ENCODE results near the gene KRTDAP.
"Not testable (repeated sequence)": the region's sequence is repeated elsewhere in the genome, so short reads cannot be mapped to it uniquely, and the experiment has no call there.

Gene KRTDAP

DNA sequence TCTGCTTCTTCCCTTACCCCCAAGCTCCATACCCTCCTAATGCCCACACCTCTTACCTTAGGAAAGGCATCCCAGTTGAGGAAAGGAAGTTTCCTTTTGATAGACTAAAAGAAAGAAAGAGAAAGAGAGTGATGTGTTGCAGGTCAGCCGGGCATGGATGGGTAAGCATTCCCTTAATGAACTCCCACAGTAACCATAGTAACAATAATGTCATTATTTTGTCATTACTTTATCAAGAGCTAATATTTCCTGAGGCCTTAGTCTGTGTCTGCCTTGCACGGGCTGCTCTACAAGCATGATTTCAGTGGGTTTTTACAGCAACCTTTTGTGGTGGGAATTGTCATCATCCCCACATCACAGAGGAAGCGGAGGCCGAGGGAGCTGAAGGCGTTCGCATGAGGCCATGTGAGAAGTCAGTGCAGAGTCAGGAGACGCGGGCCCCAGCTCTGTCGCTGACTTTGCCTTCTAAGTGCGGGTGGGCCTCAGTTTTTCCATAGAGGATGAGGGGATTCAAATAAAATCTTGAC, 2.5 kb downstream of the KRTDAP start:
- no peak for DNase-seq (ENCODE audit: low read depth)
- TF ChIP-seq, protein P1, sequence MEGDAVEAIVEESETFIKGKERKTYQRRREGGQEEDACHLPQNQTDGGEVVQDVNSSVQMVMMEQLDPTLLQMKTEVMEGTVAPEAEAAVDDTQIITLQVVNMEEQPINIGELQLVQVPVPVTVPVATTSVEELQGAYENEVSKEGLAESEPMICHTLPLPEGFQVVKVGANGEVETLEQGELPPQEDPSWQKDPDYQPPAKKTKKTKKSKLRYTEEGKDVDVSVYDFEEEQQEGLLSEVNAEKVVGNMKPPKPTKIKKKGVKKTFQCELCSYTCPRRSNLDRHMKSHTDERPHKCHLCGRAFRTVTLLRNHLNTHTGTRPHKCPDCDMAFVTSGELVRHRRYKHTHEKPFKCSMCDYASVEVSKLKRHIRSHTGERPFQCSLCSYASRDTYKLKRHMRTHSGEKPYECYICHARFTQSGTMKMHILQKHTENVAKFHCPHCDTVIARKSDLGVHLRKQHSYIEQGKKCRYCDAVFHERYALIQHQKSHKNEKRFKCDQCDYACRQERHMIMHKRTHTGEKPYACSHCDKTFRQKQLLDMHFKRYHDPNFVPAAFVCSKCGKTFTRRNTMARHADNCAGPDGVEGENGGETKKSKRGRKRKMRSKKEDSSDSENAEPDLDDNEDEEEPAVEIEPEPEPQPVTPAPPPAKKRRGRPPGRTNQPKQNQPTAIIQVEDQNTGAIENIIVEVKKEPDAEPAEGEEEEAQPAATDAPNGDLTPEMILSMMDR (IDR thresholded peaks at IDR 0.05; ENCODE audit: low read length, missing control alignments): no peak
- no peak overlapping the region for H3K4me3 ChIP-seq (replicated peaks; ENCODE audit: low read depth, low read length)

DNA sequence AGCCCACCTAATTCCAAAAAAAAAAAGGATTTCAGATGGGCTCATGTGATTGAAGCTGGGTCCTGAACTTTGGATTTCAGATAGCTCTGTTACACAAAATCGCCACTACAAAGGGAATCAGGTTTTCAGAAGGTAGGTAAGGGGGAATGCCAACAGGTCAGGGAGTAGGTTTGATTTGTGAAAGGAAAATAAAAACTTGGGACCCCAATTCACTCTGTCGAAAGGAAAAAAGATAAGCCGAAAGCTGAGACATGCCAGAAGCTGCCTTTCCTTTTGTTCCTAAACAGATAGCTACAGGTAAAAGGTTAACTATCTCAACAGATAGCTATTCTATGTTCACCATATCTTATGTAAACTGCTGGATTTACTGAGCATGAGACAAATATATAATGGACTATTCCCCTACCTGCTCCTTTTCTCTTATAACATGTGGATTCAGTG, 4.0 kb downstream of the KRTDAP start:
- no peak overlapping the region for H3K4me3 ChIP-seq (replicated peaks; ENCODE audit: low read depth, low read length)
- TF ChIP-seq, protein P1 (IDR thresholded peaks at IDR 0.05; ENCODE audit: low read length, missing control alignments): no peak
- no peak for DNase-seq (ENCODE audit: low read depth)

DNA sequence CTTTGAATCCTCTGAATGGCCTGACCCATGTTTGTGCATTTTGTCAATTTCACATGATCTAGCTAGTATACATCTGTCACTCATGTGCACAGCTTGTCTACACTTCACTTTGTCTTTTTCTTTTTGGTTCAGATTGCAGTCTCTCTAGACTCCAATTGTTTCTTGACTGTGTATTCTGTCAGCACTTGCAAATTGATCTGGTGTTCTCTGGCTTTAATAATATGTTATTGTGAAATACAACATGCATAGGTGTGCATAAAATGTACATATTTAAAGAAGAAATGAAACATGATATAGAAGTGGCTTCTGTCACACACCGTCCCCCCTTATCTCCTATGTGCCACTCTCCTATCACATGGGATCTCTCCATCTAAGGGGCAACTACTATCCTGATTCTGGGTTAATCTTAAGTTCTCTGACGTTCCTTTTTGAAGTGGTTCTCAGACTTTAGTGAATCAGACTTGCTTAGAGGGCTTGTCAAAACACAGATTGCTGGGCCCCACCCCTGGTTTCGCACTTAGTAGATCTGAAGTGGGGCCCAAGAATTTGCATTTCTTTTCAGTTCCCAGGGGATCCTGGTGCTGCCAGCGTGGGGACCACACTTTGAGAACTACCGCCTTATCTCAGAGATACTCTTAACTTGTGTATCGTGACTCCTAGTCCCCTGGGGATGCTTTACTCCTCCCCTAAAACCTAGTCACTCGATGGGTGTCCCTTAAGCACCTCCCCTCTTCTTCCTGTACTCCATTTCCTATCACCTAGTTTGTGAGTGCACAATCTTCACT, 5.8 kb downstream of the KRTDAP start:
- no peak for DNase-seq (ENCODE audit: low read depth)
- H3K4me3 ChIP-seq (replicated peaks; ENCODE audit: low read depth, low read length): no peak overlapping the region
- TF ChIP-seq, protein P1 (IDR thresholded peaks at IDR 0.05; ENCODE audit: low read length, missing control alignments): no peak

DNA sequence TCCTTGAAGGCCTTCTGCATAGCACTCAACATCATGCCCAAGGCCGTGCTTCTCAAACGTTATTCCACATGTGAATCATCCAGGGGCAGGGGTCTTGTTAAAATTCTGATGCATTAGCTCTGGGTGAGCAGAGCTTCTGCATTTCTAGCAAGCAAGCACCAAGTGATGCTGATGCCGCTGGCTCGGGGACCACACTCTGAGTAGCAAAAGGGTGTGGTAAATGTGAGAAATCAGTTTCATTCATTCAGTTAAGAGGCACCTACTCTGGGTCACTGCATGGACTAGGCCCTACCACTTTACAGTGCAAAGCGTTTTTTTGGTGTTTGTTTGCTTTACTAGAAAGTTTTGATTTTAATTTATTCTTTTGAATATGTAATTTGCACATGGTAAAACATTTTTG, 7.2 kb downstream of the KRTDAP start:
- no peak overlapping the region for H3K4me3 ChIP-seq (replicated peaks; ENCODE audit: low read depth, low read length)
- DNase-seq (ENCODE audit: low read depth): no peak
- TF ChIP-seq, protein P1 (IDR thresholded peaks at IDR 0.05; ENCODE audit: low read length, missing control alignments): no peak

DNA sequence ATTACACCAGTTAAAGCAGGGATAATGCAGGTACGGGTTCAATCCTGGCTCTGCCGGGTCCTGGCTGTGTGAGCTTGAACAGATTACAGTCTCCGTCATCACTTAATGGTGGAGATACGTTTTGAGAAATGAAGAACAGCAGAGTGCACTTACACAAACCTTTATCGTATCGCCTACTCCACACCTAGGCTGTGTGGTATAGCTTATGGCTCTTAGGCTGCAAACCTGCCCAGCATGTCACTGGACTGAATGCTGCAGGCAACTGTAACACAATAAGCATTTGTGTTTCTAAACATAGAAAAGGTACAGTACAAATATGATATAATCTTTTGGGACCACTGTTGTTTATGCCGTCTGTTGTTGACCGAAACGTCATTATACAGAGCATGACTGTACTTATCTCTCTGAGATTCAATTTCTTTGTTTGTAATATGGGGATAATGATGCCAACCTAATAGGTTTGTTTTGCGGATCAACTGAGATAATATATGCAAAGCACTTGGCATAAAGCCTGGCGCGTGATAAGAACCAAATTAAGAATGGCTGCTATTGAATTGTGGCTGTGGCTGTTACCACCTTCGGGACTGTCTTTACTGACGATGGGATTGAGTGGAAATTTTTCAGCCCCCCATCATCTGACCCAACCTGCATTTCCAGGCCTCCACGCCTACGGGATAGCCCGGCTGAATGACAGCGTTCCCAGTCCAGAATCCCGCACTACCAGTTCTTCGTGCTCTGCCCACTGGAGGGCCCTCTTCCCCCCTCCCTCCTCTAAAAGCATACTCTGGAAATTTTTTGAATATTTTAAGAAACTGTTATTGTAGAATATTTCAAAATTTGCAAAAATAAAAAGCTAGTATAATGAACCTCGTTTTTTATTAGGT, 11.2 kb downstream of the KRTDAP start:
- H3K4me3 ChIP-seq (replicated peaks; ENCODE audit: low read depth, low read length): no peak overlapping the region
- DNase-seq (ENCODE audit: low read depth): no peak
- TF ChIP-seq, protein P1 (IDR thresholded peaks at IDR 0.05; ENCODE audit: low read length, missing control alignments): no peak

DNA sequence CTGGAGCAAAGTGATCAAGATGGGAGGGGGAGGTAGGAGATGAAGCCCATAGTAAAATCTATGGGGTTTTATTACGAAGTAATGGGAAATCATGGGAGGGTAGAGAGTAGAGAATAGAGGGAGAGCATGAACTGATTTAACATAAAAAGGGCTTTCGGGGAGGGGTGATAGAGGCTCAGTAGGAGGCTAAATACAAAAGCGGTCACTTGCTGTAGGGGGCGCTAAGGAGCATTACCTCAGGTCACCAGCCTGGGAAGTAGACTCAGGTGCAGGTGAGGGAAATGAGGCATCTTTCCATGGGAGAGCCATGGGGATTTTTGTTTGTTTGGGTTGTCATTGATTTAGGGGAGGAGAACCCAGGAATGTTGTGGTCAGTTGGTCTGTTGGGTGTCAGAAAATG, 14.1 kb downstream of the KRTDAP start:
- DNase-seq (ENCODE audit: low read depth): no peak
- no peak overlapping the region for H3K4me3 ChIP-seq (replicated peaks; ENCODE audit: low read depth, low read length)
- TF ChIP-seq, protein P1 (IDR thresholded peaks at IDR 0.05; ENCODE audit: low read length, missing control alignments): no peak

DNA sequence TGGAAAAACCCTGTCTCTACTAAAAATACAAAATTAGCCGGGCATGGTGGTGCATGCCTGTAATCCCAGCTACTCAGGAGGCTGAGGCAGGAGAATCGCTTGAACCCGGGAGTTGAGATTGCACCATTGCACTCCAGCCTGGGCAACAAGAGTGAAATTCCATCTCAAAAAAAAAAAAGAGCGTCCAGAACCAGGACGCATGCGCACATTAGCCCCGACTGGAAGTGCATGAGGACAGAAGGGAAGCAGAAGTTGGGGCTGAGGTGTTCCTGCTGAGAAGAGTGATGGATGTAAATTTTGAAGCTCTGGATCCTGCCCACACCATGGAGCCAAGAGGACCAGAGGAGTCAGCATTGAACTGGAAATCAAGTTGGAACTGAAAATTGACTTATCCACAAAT, 15.7 kb downstream of the KRTDAP start:
- not testable (repeated sequence) for DNase-seq (ENCODE audit: low read depth); H3K4me3 ChIP-seq (replicated peaks; ENCODE audit: low read depth, low read length)

Measured in fibroblast of pulmonary artery (primary cell).